Stimulated activated CD8-positive, alpha-beta memory T cell treated with anti-CD3 and anti-CD28 coated beads, Interleukin-7, amount 100 ng/mL, for 1 hour (primary cell): ENCODE measurements around the gene ENTPD3.
A peak's percentile ranks its signal among the peaks of the same experiment; 100 is the strongest.
"Not testable (repeated sequence)": the region's sequence is repeated elsewhere in the genome, so short reads cannot be mapped to it uniquely, and the experiment has no call there.

Experiments used
- DNase-seq, 2 donors: peaks; one replicate each; pipeline ENCODE4 v3.0.0-alpha.2; 2020; ENCODE audit warnings: low read depth in 2 of 2

The ENTPD3 gene

DNA sequence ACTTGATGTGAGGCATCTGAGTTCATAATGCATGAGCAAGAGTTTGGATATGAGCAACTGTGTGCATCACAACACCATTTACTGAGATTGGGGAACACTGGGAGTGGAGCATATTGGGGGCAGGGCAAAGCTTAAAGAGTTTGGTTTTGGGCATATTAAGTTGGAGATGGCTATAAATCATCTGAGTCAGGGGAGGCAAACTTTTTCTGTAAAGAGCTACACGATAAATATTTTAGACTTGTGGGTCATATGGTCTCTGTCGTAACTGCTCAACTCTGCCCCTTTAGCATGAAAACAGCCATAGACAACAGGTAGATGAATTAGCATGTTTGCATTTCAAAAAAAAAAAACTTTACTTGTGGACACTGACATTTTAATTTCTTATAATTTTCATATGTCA lies 20.0 kb downstream of the ENTPD3 start:
- DNase-seq, result no peak

DNA sequence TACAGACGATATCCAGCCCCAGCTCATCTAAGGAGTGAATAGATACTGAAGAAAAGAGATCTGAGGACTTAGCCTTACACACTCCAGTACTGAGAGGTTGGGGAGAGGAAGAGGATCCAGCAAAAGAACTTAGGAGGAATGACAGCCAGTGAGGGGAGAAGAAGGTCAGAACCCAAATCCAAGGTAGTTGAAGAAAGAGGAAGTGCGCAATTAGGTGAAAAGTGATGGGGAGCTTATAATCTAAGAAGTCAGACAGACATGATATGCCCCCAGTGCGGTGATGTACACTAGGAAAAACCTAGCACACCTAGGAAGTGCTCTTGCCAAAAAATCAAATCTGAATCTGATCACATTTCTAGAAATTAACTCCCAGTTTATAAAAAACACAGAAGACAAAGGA lies 20.6 kb downstream of the ENTPD3 start:
- DNase-seq, result no peak

DNA sequence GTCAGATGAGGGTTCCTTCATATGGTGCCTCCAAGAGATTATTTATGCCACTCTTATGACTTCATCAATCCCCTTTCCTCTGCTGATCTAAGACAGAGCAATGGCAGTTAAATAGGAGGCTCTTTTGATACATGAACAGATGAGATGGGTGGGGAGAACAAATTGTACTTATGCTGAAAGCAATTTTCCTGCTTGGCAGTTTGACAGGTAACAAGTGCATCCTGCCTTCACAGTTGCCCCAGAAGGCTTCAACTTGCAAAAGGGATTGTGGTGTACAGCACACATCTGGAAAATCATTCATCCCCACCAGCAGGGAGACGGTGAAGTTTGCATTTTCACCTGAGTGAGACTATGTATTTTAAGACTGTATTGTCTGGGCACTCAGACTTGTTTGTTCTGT lies 27.3 kb downstream of the ENTPD3 start:
- no peak for DNase-seq

DNA sequence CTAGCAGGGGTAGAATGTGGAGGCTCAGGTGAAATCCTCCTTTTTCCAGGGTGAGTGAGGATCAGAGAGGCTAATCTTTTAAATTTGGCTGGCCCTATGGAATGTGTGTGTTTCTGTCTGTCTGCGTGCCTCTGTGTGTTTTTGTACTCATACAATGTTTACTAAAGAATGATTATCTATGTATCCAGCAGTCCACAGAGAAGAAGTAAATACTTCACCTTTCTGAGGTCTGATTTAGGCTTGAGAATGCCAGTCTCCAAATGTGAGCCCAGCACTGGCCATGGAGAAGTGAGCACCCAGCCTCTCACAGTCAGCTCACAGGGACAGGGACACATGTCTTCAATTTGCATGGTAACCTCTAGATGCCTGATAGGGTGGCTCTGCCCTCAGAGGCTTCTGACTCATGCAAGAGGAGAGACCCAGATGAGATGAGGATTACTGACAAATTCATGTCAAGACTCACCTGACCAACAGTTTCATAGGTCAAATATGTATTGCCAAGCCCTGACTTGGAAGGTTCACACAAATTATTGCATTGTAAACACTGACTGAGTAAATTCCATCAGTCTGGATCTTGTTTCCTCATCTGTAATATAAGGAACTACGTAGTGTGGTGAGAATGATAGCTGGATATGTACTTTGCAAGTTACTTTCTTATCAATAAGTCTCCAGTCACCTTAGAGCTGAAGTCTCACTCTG lies 31.0 kb downstream of the ENTPD3 start:
- no peak for DNase-seq

DNA sequence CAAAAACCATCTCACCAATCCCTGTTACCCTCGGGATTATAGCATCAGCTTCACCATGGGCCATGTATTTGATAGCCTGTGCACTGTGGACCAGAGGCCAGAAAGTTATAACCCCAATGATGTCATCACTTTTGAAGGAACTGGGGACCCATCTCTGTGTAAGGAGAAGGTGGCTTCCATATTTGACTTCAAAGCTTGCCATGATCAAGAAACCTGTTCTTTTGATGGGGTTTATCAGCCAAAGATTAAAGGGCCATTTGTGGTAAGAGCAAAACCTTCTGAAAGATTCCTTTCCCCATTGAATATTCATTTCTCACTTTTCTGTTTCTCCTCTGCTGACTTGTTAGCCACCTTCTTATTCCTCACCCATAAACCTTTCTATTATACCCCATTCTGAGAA lies 35.9 kb downstream of the ENTPD3 start:
- no peak for DNase-seq

DNA sequence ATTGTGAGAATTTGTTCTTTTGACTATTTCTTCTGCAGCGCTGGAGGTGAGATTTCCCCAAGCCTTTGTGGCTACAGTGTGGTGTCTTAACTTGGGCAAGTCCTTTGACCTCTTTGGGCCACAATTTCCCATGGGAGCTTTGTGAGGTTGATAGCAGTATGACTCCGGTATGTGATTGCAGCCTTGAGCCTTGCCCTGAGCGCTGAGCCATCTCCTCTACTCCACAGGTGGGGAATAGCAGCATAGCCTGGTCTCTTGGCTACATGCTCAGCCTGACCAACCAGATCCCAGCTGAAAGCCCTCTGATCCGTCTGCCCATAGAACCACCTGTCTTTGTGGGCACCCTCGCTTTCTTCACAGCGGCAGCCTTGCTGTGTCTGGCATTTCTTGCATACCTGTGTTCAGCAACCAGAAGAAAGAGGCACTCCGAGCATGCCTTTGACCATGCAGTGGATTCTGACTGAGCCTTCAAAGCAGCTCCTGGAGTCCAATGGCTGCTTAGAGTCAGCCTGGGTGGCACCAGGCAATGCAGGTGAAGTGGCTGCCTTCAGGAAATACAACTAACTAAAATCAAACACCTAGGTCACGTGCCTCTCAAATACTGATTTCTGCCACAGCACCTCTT lies 40.2 kb downstream of the ENTPD3 start:
- no peak for DNase-seq

DNA sequence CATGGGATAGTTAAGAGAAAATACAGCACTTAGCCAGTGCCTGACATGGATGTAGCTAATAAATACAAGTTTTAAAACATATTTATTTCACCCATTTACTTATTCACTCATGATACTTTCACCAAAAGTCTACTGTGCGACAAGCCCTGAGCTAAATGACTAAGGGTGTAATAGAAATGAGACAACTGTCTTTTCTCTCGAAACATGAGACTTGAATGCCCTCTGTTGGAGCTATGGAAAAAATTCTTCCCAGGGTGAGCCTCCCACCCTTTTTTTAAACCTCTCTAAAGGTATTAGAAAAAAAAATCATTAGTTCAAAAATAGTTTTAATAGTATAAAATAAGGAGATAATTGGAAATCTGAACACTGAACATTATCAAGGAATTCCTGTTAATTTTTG lies 45.8 kb downstream of the ENTPD3 start:
- no peak for DNase-seq

DNA sequence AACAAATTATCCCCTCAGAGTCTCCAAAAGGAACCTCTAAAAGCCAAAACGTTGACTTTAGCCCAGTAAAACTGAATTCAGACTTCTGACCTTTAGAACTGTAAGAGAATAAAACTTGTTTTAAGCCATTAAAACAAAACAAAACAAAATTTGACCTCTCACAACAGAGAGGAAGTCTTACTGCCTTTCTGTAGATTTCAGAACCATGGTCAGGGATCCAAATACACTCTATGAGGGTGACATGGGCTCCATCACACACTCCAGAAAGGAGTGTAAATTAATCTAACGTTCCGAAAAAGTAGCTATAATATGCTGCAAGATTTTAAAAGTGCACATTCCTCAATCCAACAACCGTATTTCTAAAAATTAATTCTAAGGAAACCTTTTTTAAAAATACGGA lies 50.9 kb downstream of the ENTPD3 start:
- DNase-seq, result no peak

DNA sequence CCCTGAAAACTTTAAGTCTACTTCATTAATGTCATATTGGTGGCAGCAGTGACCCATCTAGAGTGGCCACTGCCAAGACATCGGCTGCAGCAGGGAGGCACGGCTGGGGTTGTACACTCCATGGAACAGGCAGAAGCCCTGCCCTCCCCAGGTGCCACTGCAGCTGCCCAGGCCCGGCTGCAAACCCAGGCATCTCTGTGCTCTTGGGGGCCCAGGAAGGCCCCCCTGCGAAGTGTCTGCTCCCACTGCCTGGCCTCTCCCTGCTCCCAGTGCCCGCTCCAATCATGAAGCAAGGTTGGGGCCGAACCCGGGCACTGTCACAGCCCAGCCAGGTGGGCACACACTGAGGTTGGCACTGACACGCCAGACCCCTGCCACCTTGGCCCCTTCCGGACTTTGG lies 58.1 kb downstream of the ENTPD3 start:
- no peak for DNase-seq

DNA sequence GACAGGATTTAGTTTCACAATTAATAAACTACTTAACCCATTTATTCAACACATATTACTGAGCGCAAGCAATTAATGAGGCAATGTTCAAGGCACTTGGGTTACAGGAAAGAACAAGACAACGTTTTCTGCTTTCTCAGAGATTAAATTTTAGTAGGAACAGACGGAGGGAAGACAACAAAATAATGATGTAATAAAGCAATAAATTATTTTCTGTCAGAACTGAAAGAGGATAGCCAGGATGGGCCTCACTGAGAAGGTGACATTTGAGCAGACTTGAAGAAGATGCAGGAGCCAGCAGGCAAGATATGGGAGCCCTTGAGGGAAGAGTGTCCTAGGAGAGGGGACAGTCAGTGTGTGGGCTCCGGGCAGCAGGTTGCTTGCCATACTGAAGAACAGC lies 58.9 kb downstream of the ENTPD3 start:
- DNase-seq, result no peak

DNA sequence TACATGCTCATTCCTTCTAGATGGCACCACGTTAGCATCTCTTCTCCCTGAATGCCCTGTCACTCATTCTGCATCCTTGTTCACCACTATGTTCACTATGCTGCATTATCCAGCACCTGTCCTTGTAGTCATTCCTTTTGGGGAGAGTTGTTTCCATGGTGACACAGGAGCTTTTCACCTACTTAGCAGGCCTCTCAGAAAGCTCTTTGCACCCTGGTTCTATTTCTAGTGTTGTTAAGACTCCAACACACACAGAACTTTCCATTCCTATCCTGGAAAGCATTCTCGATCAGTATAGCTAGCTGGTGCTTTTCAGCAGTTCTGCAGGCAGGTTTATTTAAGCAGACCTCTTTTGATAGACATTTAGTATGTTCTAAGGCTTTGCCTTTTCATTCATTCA lies 63.5 kb downstream of the ENTPD3 start:
- DNase-seq, result no peak

DNA sequence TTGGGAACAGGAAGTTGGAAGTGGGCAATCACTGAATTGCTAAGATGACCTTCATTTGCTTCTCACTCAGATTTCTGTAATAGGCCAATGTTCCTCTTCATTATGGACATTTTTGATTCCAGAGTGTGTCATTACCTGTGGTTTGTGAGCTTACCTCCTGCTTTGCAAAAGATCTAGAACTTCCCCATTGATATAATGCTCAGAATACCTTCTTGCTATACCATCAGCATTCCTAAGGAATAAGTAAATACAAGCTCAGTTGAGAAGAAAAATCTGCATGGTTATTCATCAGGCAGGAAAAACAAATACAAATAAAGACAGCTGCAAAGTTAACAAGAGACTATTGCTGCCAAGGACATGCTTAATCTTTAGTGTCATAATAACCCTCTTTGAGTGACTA lies 64.6 kb downstream of the ENTPD3 start:
- DNase-seq, result no peak

DNA sequence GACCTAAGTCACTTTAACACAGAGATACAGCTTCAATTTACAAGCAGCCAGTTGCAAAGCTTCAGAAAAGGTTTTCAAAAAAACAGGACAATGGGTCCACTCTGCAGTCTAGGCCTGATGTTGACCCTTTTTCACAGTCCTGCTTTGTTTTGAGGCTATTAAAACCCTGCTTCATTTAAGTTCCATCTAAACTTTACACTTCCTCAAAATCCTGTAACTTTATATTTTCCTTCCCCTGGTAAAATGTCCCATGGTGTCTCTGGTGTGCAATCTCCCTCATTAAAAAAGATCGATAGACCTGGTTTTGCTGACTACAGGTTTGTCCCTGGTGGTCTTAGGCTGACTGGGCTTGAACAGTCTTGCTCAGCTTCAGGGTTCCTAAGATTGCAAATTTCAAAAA lies 65.1 kb downstream of the ENTPD3 start:
- DNase-seq, result no peak

DNA sequence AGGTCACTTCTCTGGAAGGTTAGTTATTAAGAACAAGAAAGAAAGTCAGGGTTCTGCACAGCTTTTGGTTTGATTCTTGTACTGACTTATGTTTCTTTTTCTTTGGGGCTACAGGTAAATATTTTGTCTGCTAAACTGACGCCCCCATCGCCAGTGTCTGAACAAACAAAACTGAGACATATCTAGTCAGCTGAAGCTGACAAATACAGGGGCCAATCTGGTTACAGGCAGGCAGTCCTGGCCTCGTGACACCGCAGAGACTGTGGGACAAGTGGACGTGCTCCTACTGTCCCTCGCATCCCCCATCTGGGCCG lies 65.5 kb downstream of the ENTPD3 start:
- DNase-seq, result no peak

DNA sequence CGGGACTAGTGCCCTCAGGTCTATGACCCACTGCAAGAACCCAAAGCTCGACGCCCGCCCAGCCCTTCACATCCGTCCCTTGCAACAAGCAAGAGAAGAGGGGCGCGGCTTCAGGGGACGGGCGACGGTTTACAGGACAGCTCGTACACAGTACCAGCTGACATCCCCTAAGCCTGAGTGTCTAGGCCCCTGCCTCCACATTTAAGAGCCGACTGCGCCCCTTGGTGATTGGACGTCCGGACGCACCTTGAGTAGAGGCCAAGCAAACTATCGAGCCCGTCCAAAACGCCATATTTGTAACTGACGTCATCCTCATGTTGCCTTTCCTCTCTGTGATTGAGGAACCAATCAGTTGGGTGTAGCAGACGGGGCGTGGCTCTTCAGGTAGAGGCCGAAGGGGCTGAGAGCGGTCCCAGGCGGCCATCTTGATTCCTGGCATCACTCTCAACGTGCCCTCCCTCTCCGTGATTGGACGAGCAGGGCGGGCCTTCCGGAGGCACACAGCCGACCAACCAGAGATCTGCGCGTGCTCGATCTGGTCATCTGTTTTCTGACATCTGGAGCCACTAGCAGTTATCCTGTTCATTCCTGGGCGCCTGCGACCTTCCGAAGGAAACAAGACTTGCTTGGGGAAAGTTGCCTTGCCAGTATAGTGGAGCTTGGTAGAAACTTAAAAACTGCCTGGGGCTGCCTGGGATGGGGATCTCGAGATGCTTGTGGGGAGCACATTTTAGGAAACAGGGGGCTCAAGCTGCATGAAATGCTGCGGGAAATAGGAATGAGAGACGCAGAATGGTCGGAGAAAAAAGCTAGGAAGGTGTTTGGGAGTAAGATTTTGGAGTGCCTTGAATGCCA lies 66.1 kb downstream of the ENTPD3 start:
- peak; percentile 86 for DNase-seq

DNA sequence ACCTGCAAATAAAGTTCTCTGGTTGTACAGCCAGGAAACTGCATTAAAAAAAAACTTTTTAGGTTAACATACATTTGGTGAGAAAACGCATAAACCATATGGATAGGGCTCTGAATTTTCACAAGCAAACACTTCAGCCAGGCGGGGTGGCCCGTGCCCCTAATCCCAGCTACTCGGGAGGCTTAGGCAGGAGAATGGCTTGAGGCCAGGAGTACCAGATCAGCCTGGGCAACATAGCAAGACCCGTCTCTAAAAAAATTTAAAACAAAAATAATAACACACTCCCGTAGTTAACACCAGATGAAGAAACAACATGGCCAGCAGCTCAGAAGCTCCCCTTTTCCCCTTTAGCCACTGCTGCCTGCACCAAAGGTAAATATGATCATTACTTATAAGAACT lies 66.9 kb downstream of the ENTPD3 start:
- no peak for DNase-seq

DNA sequence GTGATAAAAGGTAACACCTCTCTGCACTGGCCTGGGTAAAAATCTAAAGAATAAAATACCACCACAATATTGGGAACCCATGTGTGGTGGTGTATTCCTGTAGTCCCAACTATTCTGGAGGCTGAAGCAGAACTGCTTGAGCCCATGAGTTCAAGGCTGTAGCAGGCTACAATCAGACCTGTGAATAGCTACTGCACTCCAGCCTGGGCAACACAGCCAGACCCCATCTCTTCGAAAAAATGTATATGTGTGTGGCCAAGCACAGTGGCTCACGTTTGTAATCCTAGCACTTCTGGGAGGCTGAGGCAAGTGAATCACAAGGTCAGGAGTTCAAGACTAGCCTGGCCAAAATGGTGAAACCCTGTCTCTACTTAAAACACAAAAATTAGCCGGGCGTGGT lies 68.3 kb downstream of the ENTPD3 start:
- DNase-seq, result no peak

DNA sequence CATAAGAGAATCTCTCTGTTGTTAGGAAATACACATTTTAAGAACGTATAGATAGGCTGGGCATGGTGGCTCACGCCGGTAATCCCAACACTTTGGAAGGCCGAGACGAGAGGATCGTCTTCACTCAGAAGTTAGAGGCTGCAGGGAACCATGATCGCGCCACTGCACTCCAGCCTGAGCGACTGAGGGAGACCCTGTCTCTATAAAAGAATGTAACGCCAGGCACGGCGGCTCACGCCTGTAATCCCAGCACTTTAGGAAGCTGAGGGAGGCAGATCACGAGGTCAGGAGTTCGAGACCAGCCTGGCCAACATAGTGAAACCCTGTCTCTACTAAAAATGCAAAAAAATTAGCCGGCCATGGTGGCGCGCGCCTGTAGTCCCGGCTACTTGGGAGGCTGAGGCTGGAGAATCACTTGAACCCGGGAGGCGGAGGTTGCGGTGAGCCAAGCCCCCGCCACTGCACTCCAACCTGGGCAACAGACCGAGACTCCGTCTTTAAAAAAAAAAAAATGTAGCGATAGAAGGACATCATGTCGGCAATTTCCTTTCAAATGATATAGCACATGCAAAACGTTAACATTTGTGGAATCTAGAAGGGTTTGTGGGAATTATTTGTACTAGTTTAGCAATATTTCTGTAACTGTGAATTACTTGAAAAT lies 69.4 kb downstream of the ENTPD3 start:
- no peak for DNase-seq

DNA sequence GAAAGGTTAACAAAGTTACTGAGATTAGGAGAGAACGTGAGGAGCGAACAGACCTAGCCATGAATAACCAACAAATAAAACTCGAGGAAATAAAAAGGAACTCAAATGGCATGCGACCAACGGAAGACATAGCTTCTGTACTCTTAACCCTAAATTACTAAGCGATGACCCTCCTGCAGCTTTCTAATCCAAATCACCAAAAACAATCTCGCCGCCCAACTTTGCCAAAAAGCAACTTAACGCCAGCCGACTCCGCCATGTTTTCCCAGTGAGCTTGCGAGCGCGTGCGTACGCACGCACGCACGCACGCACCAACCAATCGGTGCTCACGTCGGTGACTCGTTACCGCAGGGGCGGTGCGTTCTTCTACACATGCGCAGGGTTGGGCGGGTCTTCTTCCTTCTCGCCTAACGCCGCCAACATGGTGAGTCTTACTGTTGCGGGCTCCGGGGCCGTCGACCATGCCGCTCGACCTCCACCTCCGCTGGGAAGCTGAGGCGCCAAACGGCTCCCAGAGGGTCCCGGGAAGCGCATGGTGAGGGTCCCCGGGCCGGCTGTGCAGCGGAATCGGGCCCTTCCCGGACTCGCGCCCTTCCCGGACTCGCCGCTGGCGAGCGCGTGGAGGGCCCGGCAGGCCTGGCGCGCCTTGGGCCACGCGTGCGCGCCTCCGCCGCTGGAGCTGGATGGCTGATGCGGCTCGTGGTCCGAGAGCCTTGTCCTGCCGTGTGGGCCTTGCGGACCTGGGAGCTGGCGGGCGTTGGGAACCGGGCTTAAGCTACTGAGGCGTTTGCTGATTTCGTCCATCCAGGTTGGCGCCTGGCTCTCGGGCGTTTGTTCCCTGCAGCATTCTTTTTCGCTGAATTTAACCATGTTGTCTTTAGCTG lies 70.2 kb downstream of the ENTPD3 start, which contains the start of gene RPL14:
Gene RPL14, plus strand, starts transcription at position 400 of the 884 bp plus-strand sequence. Its CDS starts 133 bp downstream, at position 533.
- peak; percentile 83 to 88 for DNase-seq

DNA sequence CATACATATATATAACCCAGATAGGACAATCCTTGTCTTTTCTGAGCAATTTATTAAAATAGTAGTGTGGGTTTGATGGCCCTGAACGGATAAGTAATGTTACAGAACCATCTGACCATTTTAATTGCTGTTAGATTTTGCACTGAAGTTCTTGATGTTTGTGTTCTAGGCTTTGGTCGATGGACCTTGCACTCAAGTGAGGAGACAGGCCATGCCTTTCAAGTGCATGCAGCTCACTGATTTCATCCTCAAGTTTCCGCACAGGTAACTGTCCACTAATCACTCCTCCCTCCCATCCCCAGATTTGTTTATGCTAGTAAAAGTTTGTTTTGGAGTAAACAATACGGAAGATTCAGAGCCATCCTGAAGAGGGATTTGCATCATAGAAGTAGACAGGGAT lies 71.5 kb downstream of the ENTPD3 start:
- no peak for DNase-seq

DNA sequence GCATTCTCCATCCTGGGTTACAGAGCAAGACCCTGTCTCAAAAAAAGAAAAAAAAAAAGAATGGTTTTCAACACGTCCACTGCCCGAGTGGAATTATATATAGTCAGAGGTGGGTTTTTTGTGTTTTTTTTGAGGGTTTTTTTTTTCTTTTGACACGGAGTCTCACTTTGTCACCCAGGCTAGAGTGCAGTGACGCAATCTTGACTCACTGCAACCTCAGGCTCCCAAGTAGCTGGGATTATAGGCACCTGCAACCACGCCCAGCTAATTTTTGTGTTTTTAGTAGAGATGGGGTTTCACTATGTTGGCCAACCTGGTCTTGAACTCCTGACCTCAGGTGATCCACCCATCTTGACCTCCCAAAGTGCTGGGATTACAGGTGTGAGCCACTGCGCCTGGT lies 73.5 kb downstream of the ENTPD3 start:
- not testable (repeated sequence) for DNase-seq
